Muscle of leg (tissue), 11 donors: ENCODE results near the gene TENM4. TPM values are rescaled to one million over a fixed set of nuclear protein-coding genes. Genes with fewer than 3 reads are reported as not detected.

Experiments
- DNase-seq: peaks from one replicate; pipeline ENCODE4 v3.0.0; 2013
- H3K27ac ChIP-seq: one replicate; pipeline ENCODE4 v1.5.1; 2013; ENCODE audit warnings: mild to moderate bottlenecking, low read length, control low read depth
- H3K27me3 ChIP-seq: one replicate; pipeline ENCODE4 v1.6.1; 2013; ENCODE audit warnings: low read length; ENCODE audit not compliant: control insufficient read depth, insufficient read depth
- H3K36me3 ChIP-seq: one replicate; pipeline ENCODE4 v1.6.1; 2013; ENCODE audit warnings: low read length; ENCODE audit not compliant: control insufficient read depth, insufficient read depth
- H3K4me1 ChIP-seq: one replicate; pipeline ENCODE4 v1.6.1; 2013; ENCODE audit warnings: low read length; ENCODE audit not compliant: control insufficient read depth, insufficient read depth
- H3K4me3 ChIP-seq: one replicate; pipeline ENCODE4 v1.5.1; 2013; ENCODE audit warnings: low read length, control low read depth
- H3K9me3 ChIP-seq: replicated peaks from 2 replicates; pipeline ENCODE4 v1.6.1; 2013; ENCODE audit warnings: low read depth, low read length; ENCODE audit not compliant: control insufficient read depth
- WGBS: methylation state at CpG from one replicate; pipeline ENCODE4 v1.1.5; 2013; ENCODE audit warnings: missing lambda C conversion rate; ENCODE audit not compliant: insufficient coverage; 5-methylcytosine and 5-hydroxymethylcytosine counted together
- polyA plus RNA-seq, 8 donors: library from polyadenylated mRNA; unstranded; fragments of 120-200 nt; gene quantifications; one replicate each; pipeline versions ENCODE4 v1.2.1 to v1.2.3, GENCODE V29; 2013; ENCODE audit warnings: inconsistent platforms in 1 of 8, low replicate concordance in 1 of 8; ENCODE audit not compliant: insufficient read length in 8 of 8, insufficient read depth in 1 of 8
- total RNA-seq: library from RNA; stranded (reverse); fragments of 120-200 nt; gene quantifications from one replicate; pipeline ENCODE4 v1.2.4, GENCODE V29; 2013

The TENM4 gene
- total and polyA plus RNA-seq, 9 donors, result 4.6 to 13.8 (median 10.3) TPM

GRCh38 chr11:79396674-79397073 lies 44.2 kb downstream of the TENM4 start:
- DNase-seq, result no peak
- H3K27ac ChIP-seq, result no peak overlapping the region
- WGBS, result 71% methylated on average over 4 of the region's 4 CpGs

GRCh38 chr11:79396001-79396400 lies 44.8 kb downstream of the TENM4 start:
- Histone ChIP-seq H3K27me3 (no peaks in the 10 kb centered on the region), H3K4me1 (peaks cover 9% of the 10 kb centered on the region), H3K4me3 (no peak overlapping the region)

More at GRCh38 chr11:79396674-79397073, 44.2 kb downstream of the TENM4 start:
- no peak overlapping the region for H3K4me3 ChIP-seq
- no peaks in the 10 kb centered on the region for H3K36me3 ChIP-seq
- H3K4me1 ChIP-seq, result peaks cover 9% of the 10 kb centered on the region
- no peaks in the 10 kb centered on the region for H3K27me3 ChIP-seq
- H3K9me3 ChIP-seq, result no peaks in the 10 kb centered on the region

GRCh38 chr11:79393362-79394043 lies 47.3 kb downstream of the TENM4 start:
- Histone ChIP-seq H3K36me3 (no peaks in the 10 kb centered on the region), H3K27ac (no peak overlapping the region), H3K27me3 (no peaks in the 10 kb centered on the region), H3K9me3 (no peaks in the 10 kb centered on the region), H3K4me3 (no peak overlapping the region), H3K4me1 (peaks cover 10% of the 10 kb centered on the region)
- WGBS, result 50% methylated on average over 8 of the region's 9 CpGs
- no peak for DNase-seq

More at GRCh38 chr11:79396001-79396400, 44.8 kb downstream of the TENM4 start:
- Histone ChIP-seq H3K36me3 (no peaks in the 10 kb centered on the region), H3K9me3 (no peaks in the 10 kb centered on the region), H3K27ac (no peak overlapping the region)
- DNase-seq, result no peak

GRCh38 chr11:79392161-79392560 lies 48.7 kb downstream of the TENM4 start:
- peaks cover 10% of the 10 kb centered on the region for H3K4me1 ChIP-seq
- no peaks in the 10 kb centered on the region for H3K36me3 ChIP-seq
- no peaks in the 10 kb centered on the region for H3K27me3 ChIP-seq
- no peak overlapping the region for H3K27ac ChIP-seq
- H3K4me3 ChIP-seq, result no peak overlapping the region
- no peak for DNase-seq
- H3K9me3 ChIP-seq, result no peaks in the 10 kb centered on the region
- 57% methylated on average over 3 of the region's 4 CpGs for WGBS

GRCh38 chr11:79390923-79391322 lies 49.9 kb downstream of the TENM4 start:
- DNase-seq, result no peak
- H3K27ac ChIP-seq, result no peak overlapping the region
- 84% methylated on average over 2 of the region's 2 CpGs for WGBS

GRCh38 chr11:79390477-79390876 lies 50.4 kb downstream of the TENM4 start:
- 75% methylated on average over 2 of the region's 2 CpGs for WGBS
- Histone ChIP-seq H3K9me3 (no peaks in the 10 kb centered on the region), H3K4me3 (no peak overlapping the region), H3K27ac (no peak overlapping the region), H3K36me3 (no peaks in the 10 kb centered on the region), H3K4me1 (peaks cover 10% of the 10 kb centered on the region), H3K27me3 (no peaks in the 10 kb centered on the region)
- peak; percentile 38 for DNase-seq

More at GRCh38 chr11:79390923-79391322, 49.9 kb downstream of the TENM4 start:
- Histone ChIP-seq H3K4me1 (peaks cover 10% of the 10 kb centered on the region), H3K27me3 (no peaks in the 10 kb centered on the region), H3K9me3 (no peaks in the 10 kb centered on the region), H3K36me3 (no peaks in the 10 kb centered on the region), H3K4me3 (no peak overlapping the region)

- H3K27ac ChIP-seq, result no peak overlapping the region
- WGBS, result 64% methylated on average over 2 of the region's 2 CpGs
These were observed 52.6 kb downstream of the TENM4 start for GRCh38 chr11:79388201-79388600.

GRCh38 chr11:79383874-79384273 lies 57.0 kb downstream of the TENM4 start:
- Histone ChIP-seq H3K27ac (no peak overlapping the region), H3K4me3 (no peak overlapping the region), H3K36me3 (no peaks in the 10 kb centered on the region), H3K27me3 (no peaks in the 10 kb centered on the region), H3K4me1 (peaks cover 3% of the 10 kb centered on the region), H3K9me3 (no peaks in the 10 kb centered on the region)
- DNase-seq, result peak; percentile 25
- WGBS, result 75% methylated on average over 2 of the region's 3 CpGs

More at GRCh38 chr11:79388201-79388600, 52.6 kb downstream of the TENM4 start:
- Histone ChIP-seq H3K27me3 (no peaks in the 10 kb centered on the region), H3K9me3 (no peaks in the 10 kb centered on the region), H3K4me1 (peaks cover 8% of the 10 kb centered on the region), H3K4me3 (no peak overlapping the region), H3K36me3 (no peaks in the 10 kb centered on the region)
- DNase-seq, result no peak

GRCh38 chr11:79382301-79383050 lies 58.4 kb downstream of the TENM4 start:
- DNase-seq, result peak; percentile 30
- no peak overlapping the region for H3K27ac ChIP-seq
- H3K4me3 ChIP-seq, result no peak overlapping the region
- no peaks in the 10 kb centered on the region for H3K9me3 ChIP-seq
- no peaks in the 10 kb centered on the region for H3K36me3 ChIP-seq
- H3K4me1 ChIP-seq, result peaks cover 3% of the 10 kb centered on the region
- H3K27me3 ChIP-seq, result no peaks in the 10 kb centered on the region
- 100% methylated on average over 2 of the region's 6 CpGs for WGBS

- no peaks in the 10 kb centered on the region for H3K9me3 ChIP-seq
- 48% methylated on average over 2 of the region's 3 CpGs for WGBS
- no peak overlapping the region for H3K4me3 ChIP-seq
- peaks cover 3% of the 10 kb centered on the region for H3K4me1 ChIP-seq
- H3K36me3 ChIP-seq, result no peaks in the 10 kb centered on the region
- H3K27ac ChIP-seq, result no peak overlapping the region
- DNase-seq, result no peak
- no peaks in the 10 kb centered on the region for H3K27me3 ChIP-seq
These were observed 59.8 kb downstream of the TENM4 start for GRCh38 chr11:79381036-79381435.
